ENCODE data around the gene BTBD8.
"Not testable (repeated sequence)": the region's sequence is repeated elsewhere in the genome, so short reads cannot be mapped to it uniquely, and the experiment has no call there.

The BTBD8 gene

DNA sequence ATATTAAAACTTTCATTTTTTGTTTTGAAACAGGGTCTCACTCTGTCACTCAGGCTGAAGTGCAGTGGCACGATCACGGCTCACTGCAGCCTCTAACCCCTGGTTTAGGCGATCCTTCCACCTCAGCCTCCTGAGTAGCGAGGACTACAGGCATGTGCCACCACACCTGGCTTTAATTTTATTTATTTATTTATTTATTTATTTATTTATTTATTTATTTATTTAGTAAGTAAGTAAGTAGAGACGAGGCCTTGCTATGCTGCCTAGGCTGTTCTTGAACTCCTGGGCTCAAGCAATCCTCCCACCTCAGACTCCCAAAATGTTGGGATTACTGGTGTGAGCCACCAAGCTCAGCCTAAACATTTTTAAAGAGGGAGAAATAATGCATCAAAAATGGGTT lies 3.8 kb upstream of the BTBD8 start:
- Histone ChIP-seq H3K36me3 (ENCODE audit: insufficient read depth, low read length) (no peaks in the 10 kb centered on the region), H3K4me1 (ENCODE audit: insufficient read depth, low read length) (no peaks in the 10 kb centered on the region), H3K9ac (ENCODE audit: low read depth, low read length) (no peak overlapping the region), H3K9me3 (ENCODE audit: control insufficient read depth, insufficient read depth, low read length) (no peaks in the 10 kb centered on the region)

DNA sequence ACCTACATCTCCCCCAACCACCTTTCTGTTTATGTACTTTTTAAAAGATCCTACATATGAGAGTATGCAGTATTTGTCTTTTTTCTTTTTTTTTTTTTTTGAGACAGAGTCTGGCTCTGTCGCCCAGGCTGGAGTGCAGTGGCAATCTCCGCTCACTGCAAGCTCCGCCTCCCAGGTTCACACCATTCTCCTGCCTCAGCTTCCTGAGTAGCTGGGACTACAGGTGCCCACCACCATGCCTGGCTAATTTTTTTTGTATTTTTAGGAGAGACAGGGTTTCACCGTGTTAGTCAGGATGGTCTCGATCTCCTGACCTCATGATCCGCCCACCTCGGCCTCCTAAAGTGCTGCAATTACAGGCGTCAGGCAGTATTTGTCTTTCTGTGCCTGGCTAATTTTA lies 2.1 kb upstream of the BTBD8 start:
- not testable (repeated sequence) for H3K9ac ChIP-seq (ENCODE audit: low read depth, low read length); H3K9me3 ChIP-seq (ENCODE audit: control insufficient read depth, insufficient read depth, low read length); H3K36me3 ChIP-seq (ENCODE audit: insufficient read depth, low read length); H3K4me1 ChIP-seq (ENCODE audit: insufficient read depth, low read length)

DNA sequence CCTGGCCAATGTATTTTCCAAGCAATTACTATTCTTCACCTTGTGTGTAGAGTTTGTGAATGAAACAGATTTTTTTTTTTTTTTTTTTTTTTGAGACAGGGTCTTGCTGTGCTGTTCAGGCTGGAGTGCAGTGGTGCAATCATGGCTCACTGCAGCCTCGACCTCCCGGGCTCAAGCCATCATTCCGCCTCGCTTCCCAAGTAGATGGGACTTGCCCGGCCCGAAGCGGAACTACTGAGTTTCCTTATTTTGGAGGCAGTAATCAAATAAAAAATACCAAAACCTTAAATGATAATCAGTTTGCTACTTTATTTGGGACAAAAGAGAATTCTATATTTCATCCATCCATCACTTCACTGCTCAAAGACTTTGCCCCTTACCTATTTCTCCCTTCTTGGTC lies 704 bp upstream of the BTBD8 start:
- no peaks in the 10 kb centered on the region for H3K4me1 ChIP-seq (ENCODE audit: insufficient read depth, low read length)
- H3K9me3 ChIP-seq (ENCODE audit: control insufficient read depth, insufficient read depth, low read length) = no peaks in the 10 kb centered on the region
- H3K36me3 ChIP-seq (ENCODE audit: insufficient read depth, low read length) = no peaks in the 10 kb centered on the region
- H3K9ac ChIP-seq (ENCODE audit: low read depth, low read length) = peak overlapping the region; percentile 89

DNA sequence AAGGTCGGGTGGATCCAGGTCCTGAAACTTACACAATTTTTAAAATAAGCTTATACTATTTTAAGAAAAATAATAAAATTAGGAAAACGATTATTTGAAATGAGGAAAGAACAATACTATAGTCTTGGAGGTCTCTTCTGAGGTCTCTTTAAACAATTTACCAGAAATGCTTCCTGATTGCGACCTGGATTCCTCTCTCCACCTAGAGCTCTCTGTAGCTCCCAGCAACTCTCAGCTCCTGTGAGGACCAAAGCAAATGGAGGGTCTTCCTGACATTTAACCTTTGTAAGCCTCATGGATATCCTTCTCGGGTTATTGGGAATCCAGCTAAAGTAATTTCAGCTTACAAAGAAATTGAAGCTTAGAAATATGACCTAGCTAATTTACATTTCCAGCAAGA lies 886 bp downstream of the BTBD8 start:
- no peaks in the 10 kb centered on the region for H3K36me3 ChIP-seq (ENCODE audit: insufficient read depth, low read length)
- no peaks in the 10 kb centered on the region for H3K4me1 ChIP-seq (ENCODE audit: insufficient read depth, low read length)
- H3K9me3 ChIP-seq (ENCODE audit: control insufficient read depth, insufficient read depth, low read length) = peaks cover 4% of the 10 kb centered on the region
- peak overlapping the region; percentile 89 for H3K9ac ChIP-seq (ENCODE audit: low read depth, low read length)

DNA sequence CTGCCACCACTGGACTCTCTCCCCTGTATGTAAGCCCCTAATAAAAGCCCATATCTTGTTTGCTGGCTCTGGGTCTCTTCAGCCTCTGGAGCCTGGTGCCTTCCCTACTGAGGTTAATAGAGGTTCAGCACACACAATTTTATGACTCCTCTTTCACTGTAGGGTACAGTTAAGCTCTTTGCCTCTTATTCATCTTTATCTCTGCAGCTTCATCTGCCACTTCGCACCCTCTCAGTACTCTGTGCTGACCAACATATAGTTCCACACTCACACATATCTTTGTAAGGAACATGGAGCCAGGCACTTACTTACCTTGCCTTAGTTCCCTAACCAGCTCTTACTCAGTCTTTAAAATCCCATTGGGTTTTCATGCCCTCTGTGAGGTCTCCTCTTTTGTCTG lies 4.5 kb downstream of the BTBD8 start:
- Histone ChIP-seq H3K4me1 (ENCODE audit: insufficient read depth, low read length) (no peaks in the 10 kb centered on the region), H3K36me3 (ENCODE audit: insufficient read depth, low read length) (no peaks in the 10 kb centered on the region), H3K9me3 (ENCODE audit: control insufficient read depth, insufficient read depth, low read length) (peaks cover 8% of the 10 kb centered on the region), H3K9ac (ENCODE audit: low read depth, low read length) (no peak overlapping the region)

DNA sequence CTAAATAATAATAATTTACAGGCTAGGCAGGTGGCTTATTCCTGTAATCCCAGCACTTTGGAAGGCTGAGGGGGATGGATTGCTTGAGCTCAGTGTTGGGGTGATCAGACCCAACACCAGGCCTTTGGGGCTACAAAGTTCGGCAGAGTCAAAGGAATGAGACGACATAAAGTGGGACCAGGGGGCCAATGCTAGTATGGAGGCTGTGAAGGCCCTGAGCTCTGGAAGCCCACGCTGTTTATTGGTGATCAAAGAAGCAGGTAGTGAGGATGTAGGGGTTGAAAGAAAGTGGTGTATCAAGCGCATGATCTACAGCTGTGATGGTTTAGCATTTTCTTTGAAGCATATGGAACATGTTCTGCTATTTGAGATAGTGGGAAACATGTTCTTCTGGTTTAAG lies 5.6 kb downstream of the BTBD8 start:
- Histone ChIP-seq H3K9me3 (ENCODE audit: control insufficient read depth, insufficient read depth, low read length) (peaks cover 8% of the 10 kb centered on the region), H3K9ac (ENCODE audit: low read depth, low read length) (no peak overlapping the region), H3K4me1 (ENCODE audit: insufficient read depth, low read length) (no peaks in the 10 kb centered on the region), H3K36me3 (ENCODE audit: insufficient read depth, low read length) (no peaks in the 10 kb centered on the region)

DNA sequence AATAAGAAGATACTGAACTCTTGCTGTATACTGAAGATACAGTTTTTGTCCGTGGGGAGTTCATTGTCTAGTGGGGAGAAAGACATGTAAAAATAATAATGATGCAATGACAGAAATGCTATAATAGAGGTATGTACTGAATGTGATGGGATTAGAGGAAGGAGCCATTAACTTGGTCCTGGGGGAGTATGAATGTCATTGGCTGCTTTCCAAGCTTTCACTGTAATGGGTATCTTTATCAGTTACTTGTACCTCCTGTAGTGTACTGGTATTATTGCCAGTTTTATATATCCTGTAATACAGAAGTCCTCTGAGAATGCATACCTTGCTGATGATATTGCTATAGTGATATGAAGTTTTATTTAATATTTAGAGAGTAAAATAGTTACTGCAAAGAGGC lies 7.4 kb downstream of the BTBD8 start:
- Histone ChIP-seq H3K9ac (ENCODE audit: low read depth, low read length) (no peak overlapping the region), H3K9me3 (ENCODE audit: control insufficient read depth, insufficient read depth, low read length) (peaks cover 8% of the 10 kb centered on the region), H3K4me1 (ENCODE audit: insufficient read depth, low read length) (no peaks in the 10 kb centered on the region), H3K36me3 (ENCODE audit: insufficient read depth, low read length) (no peaks in the 10 kb centered on the region)

DNA sequence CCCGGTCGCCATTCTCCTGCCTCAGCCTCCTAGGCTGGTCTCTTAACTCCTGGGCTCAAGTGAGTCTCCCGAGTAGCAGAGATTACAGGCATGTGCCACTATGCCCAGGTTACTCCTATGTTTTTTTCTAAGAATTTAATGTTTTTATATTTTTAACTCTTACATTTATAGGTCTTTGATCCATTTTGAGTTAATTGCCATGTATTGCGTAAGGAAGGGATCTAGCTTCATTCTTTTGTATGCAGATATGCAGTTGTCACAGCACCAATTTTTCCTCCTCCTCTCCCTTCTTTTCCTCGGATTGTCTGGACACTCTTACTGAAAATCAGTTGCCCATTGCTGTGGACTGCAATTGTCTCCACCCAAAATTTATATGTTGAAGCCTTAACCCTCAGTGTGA lies 11.5 kb downstream of the BTBD8 start:
- Histone ChIP-seq H3K9ac (ENCODE audit: low read depth, low read length) (no peak overlapping the region), H3K36me3 (ENCODE audit: insufficient read depth, low read length) (no peaks in the 10 kb centered on the region), H3K9me3 (ENCODE audit: control insufficient read depth, insufficient read depth, low read length) (no peaks in the 10 kb centered on the region; the same call in none of the 2 replicates), H3K4me1 (ENCODE audit: insufficient read depth, low read length) (no peaks in the 10 kb centered on the region)

DNA sequence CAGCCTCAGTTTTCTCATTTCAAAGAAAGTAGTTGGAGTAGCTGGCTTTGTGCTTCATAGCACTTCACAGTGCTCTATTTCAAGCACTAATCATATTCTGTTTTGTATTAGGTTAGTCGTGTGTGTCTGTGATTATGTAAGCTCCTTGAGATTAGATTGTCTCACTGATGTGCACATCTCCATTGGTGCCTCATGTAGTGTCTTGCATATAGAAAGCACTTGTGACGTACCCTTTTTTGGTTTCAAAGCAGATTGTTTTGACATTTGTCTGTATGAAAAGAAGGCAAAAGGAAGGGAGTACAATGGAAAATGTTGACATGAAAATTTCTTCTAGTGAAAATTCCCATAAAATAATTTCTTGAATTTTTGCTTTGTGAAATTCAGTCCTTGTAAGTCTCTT lies 13.9 kb downstream of the BTBD8 start:
- no peaks in the 10 kb centered on the region; the same call in none of the 2 replicates for H3K9me3 ChIP-seq (ENCODE audit: control insufficient read depth, insufficient read depth, low read length)

DNA sequence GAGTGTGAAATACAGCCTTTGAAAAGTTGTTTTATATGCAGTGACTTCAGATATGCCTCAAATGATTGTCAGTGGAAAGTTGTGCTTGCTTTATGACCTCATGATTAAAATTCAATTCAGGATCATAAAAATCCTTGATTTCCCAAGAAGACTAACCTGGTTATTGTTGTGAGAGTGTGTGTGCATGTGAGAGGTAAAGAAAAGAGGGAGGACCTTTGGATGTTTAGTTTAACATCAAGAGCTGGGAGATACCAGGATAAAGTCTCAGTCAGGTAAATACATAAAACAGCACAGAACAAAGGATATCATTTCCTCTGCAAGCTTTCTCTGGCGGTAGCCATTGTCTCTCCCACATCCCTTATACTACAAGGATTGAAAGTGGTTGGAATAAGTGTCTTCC lies 14.4 kb downstream of the BTBD8 start:
- no peaks in the 10 kb centered on the region for H3K4me1 ChIP-seq (ENCODE audit: insufficient read depth, low read length)

More for the DNA sequence above, 13.9 kb downstream of the BTBD8 start:
- no peaks in the 10 kb centered on the region for H3K36me3 ChIP-seq (ENCODE audit: insufficient read depth, low read length)
- no peak overlapping the region for H3K9ac ChIP-seq (ENCODE audit: low read depth, low read length)
- no peaks in the 10 kb centered on the region for H3K4me1 ChIP-seq (ENCODE audit: insufficient read depth, low read length)

DNA sequence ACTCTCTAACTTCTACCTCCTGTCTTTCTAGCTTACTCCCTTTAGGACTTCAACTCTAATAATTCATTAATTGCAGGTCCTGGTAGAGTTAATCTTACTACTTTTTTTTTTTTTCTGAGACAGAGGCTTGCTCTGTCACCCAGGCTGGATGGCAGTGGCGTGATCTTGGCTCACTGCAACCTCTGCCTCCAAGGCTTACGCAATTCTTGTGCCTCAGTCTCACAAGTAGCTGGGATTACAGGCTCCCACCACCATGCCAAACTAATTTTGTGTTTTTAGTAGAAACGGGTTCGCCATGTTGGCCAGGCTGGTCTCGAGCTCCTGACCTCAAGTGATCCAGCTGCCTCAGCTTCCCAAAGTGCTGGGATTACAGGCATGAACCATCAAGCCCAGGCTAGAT lies 15.7 kb downstream of the BTBD8 start:
- Histone ChIP-seq H3K9me3 (ENCODE audit: control insufficient read depth, insufficient read depth, low read length) (no peaks in the 10 kb centered on the region; the same call in 1 of the 2 replicates), H3K9ac (ENCODE audit: low read depth, low read length) (no peak overlapping the region), H3K36me3 (ENCODE audit: insufficient read depth, low read length) (no peaks in the 10 kb centered on the region), H3K4me1 (ENCODE audit: insufficient read depth, low read length) (no peaks in the 10 kb centered on the region)

More for the DNA sequence above, 14.4 kb downstream of the BTBD8 start:
- Histone ChIP-seq H3K36me3 (ENCODE audit: insufficient read depth, low read length) (no peaks in the 10 kb centered on the region), H3K9me3 (ENCODE audit: control insufficient read depth, insufficient read depth, low read length) (no peaks in the 10 kb centered on the region; the same call in 1 of the 2 replicates), H3K9ac (ENCODE audit: low read depth, low read length) (no peak overlapping the region)

DNA sequence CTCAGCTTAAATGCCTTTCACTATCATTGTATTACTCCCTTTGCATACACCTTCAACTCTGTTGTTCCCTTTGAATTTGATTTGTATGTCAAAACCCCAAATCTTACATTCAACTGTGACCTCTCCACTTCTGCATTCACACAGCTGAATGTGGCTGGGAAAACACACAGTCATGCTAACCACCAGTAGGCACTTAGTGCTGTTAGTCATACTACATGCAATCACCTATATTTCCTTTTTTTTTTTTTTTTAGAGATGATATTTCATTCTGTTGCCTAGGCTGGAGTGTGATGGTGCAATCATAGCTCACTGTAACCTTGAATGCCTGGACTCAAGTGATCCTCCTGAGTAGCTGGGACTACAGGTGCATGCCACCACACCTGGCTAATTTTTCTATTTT lies 16.2 kb downstream of the BTBD8 start:
- H3K9ac ChIP-seq (ENCODE audit: low read depth, low read length) = no peak overlapping the region
- no peaks in the 10 kb centered on the region for H3K9me3 ChIP-seq (ENCODE audit: control insufficient read depth, insufficient read depth, low read length)
- no peaks in the 10 kb centered on the region for H3K4me1 ChIP-seq (ENCODE audit: insufficient read depth, low read length)
- no peaks in the 10 kb centered on the region for H3K36me3 ChIP-seq (ENCODE audit: insufficient read depth, low read length)

DNA sequence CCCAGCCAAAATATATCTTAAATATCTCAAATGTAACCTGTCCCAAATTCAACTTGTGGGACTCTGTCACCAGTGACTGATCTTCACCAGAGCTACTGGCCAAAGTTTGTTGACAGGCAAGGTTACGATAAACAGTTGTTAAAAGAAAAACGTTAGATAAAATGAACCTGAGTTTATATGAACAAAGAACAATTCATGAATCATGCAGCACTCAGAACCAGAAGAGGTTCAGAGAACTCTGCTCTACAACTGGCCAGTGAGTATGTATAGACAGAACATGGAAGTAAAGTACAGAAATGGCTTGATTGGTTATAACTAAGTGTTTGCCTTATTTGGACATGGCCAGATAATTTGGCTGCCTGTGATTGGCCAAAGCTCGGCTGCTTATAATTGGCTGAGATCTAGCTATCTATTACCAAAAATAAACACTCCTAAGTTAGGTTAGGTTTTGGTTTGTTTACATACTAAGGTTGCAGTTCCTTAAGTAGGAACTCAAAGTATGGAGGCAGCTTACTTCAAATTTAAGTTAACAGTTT lies 25.5 kb downstream of the BTBD8 start:
- H3K9me3 ChIP-seq (ENCODE audit: control insufficient read depth, insufficient read depth, low read length) = no peaks in the 10 kb centered on the region
- no peaks in the 10 kb centered on the region for H3K4me1 ChIP-seq (ENCODE audit: insufficient read depth, low read length)
- no peaks in the 10 kb centered on the region for H3K36me3 ChIP-seq (ENCODE audit: insufficient read depth, low read length)
- H3K9ac ChIP-seq (ENCODE audit: low read depth, low read length) = no peak overlapping the region

DNA sequence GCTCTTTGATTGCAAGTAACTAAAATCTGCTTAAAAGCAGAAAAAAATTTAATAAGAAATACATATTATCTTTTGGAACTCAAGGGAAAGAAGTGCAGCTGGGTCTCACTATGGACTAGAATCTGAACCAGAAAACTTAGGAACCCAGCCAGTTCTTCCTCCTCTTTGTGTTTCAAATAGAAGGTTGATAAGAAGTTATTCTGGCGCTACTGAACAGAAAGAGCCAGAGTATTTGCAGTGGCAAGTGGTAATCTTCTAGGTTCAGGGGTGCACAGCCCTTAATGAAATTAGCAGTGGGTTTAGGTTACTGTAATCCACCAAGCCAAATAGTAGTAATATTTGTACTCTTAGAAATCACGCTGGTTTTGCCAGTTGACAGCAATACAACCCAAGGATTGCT lies 28.5 kb downstream of the BTBD8 start:
- no peaks in the 10 kb centered on the region for H3K4me1 ChIP-seq (ENCODE audit: insufficient read depth, low read length)
- no peaks in the 10 kb centered on the region for H3K9me3 ChIP-seq (ENCODE audit: control insufficient read depth, insufficient read depth, low read length)
- H3K36me3 ChIP-seq (ENCODE audit: insufficient read depth, low read length) = no peaks in the 10 kb centered on the region
- no peak overlapping the region for H3K9ac ChIP-seq (ENCODE audit: low read depth, low read length)

DNA sequence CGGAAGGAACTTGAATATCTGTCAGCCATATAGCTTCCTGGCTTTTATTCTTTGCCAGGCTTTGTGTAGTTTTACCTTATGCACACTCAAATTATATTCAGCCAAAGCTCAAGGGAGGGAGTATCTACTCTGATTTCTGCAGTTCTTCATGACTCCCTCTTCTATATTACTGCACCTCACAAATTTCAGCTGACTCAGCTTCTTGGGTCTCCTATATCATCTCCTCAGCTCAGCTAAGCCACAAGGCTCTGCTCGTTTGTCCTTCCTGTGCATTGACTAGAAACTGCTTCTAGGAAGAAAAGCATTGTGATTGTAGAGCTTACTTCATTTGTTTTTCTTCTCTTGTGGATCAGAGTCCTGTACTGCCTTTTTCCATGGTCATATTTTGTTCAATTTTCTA lies 37.4 kb downstream of the BTBD8 start:
- H3K9me3 ChIP-seq (ENCODE audit: control insufficient read depth, insufficient read depth, low read length) = no peaks in the 10 kb centered on the region
- no peaks in the 10 kb centered on the region for H3K36me3 ChIP-seq (ENCODE audit: insufficient read depth, low read length)
- H3K4me1 ChIP-seq (ENCODE audit: insufficient read depth, low read length) = no peaks in the 10 kb centered on the region
- no peak overlapping the region for H3K9ac ChIP-seq (ENCODE audit: low read depth, low read length)

DNA sequence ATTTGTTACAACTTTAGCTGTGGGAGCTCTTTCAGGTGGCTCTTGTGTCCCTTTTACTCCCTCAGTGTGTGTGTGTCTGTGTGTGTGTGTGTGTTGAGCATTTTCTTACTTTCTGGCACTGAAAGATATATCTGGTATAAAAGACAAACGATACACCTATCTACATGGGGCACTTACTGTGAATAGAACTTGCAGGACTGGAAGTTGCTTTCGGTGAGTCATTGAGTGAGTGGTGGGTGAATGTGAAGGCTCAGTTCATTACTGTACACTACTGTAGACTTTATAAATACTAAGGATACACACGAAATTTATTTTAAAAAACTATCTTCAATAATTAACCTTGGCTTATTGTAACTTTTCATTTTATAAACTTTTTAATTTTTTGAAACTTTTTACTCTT lies 38.7 kb downstream of the BTBD8 start:
- Histone ChIP-seq H3K9ac (ENCODE audit: low read depth, low read length) (no peak overlapping the region), H3K36me3 (ENCODE audit: insufficient read depth, low read length) (no peaks in the 10 kb centered on the region), H3K4me1 (ENCODE audit: insufficient read depth, low read length) (no peaks in the 10 kb centered on the region), H3K9me3 (ENCODE audit: control insufficient read depth, insufficient read depth, low read length) (no peaks in the 10 kb centered on the region)
